Activated B cell treated with CpG ODN at 0.5 μM for 24 hours (primary cell): ENCODE results near the gene CCDC15. TPM values are rescaled to one million over a fixed set of nuclear protein-coding genes. Genes with fewer than 3 reads are reported as not detected.
"Not testable (repeated sequence)": the region's sequence is repeated elsewhere in the genome, so short reads cannot be mapped to it uniquely, and the experiment has no call there.

Experiments
- ATAC-seq: fragments of 200-7000 bp; cut with Tn5 transposase; one replicate; pipeline ENCODE4 v1.10.0; 2021; ENCODE audit warnings: low read depth, mild to moderate bottlenecking, moderate library complexity
- CTCF ChIA-PET: fragments of 350-600 bp; sonication (Branson Sonifier 250); formaldehyde crosslinking; loops from one replicate; lab custom pipeline; 2021; ENCODE audit warnings: antibody characterized with exemption; lab: Charles Lee
- POLR2A ChIA-PET: fragments of 350-600 bp; sonication (Branson Sonifier 250); formaldehyde crosslinking; loops from one replicate; lab custom pipeline; 2021; ENCODE audit warnings: antibody characterized with exemption; lab: Charles Lee
- DNase-seq: peaks from one replicate; pipeline ENCODE4 v3.0.0; 2022
- H3K27ac Mint-ChIP-seq: one replicate; pipeline ENCODE4 v1.8.0; 2020; ENCODE audit warnings: mixed read lengths
- H3K27me3 Mint-ChIP-seq: one replicate; pipeline ENCODE4 v1.8.0; 2021; ENCODE audit warnings: mixed read lengths
- H3K36me3 Mint-ChIP-seq: one replicate; pipeline ENCODE4 v1.8.0; 2021; ENCODE audit warnings: low read depth, mixed read lengths
- H3K4me1 Mint-ChIP-seq: one replicate; pipeline ENCODE4 v1.8.0; 2021; ENCODE audit warnings: mixed read lengths
- H3K4me3 Mint-ChIP-seq: one replicate; pipeline ENCODE4 v1.8.0; 2020; ENCODE audit warnings: mild to moderate bottlenecking, mixed read lengths
- H3K9me3 Mint-ChIP-seq: one replicate; pipeline ENCODE4 v1.8.0; 2020; ENCODE audit warnings: mixed read lengths
- CTCF ChIP-seq: fragments of 200-600 bp; IDR thresholded peaks from one replicate; pipeline ENCODE4 v1.8.0; 2022; ENCODE audit warnings: antibody characterized with exemption, mild to moderate bottlenecking
- intact Hi-C: fragments of 100-400 bp; cut with micrococcal nuclease; formaldehyde crosslinking; loops from one replicate; pipeline ENCODE4 v1.15.1; 2024
- total RNA-seq: library from RNA; stranded (reverse); gene quantifications from 2 replicates; pipeline ENCODE4 v1.2.3, GENCODE V29; 2022

CCDC15 gene
- total RNA-seq, 1 donor from 2014 or later = 0.71 TPM

- Mint-ChIP-seq H3K27ac (peak overlapping the region; percentile 50), H3K36me3 (peaks cover 20% of the 10 kb centered on the region), H3K9me3 (no peaks in the 10 kb centered on the region), H3K4me3 (no peak overlapping the region), H3K27me3 (no peaks in the 10 kb centered on the region), H3K4me1 (peaks cover 2% of the 10 kb centered on the region)
- TF ChIP-seq CTCF = no peak
- ATAC-seq (no peak), DNase-seq (no peak)
- intact Hi-C loops = no loop called here
- POLR2A ChIA-PET = no interaction called here
- CTCF ChIA-PET = no interaction called here
These were observed 131.5 kb downstream of the CCDC15 start for GRCh38 chr11:125085301-125086081.

GRCh38 chr11:125086633-125087296, 132.8 kb downstream of the CCDC15 start:
- intact Hi-C loops = no loop called here
- POLR2A ChIA-PET = interaction anchor here (0.7 kb wide), 1 partner anchor 9 kb away, joined by 3 read pairs; no protein-coding TSS in a partner anchor
- H3K4me1 Mint-ChIP-seq = peaks cover 2% of the 10 kb centered on the region

GRCh38 chr11:125088123-125088522, 134.1 kb downstream of the CCDC15 start:
- intact Hi-C loops = no loop called here
- POLR2A ChIA-PET = interaction anchor here (1.3 kb wide), 1 partner anchor 134 kb away, joined by 3 read pairs; the partner anchor contains the start of gene CCDC15
- Mint-ChIP-seq H3K4me3 (no peak overlapping the region), H3K9me3 (no peaks in the 10 kb centered on the region), H3K27me3 (no peaks in the 10 kb centered on the region), H3K27ac (no peak overlapping the region), H3K4me1 (peaks cover 2% of the 10 kb centered on the region), H3K36me3 (peaks cover 20% of the 10 kb centered on the region)
- CTCF ChIA-PET = interaction anchor here (0.7 kb wide), 1 partner anchor 54 kb away, joined by 3 read pairs; no protein-coding TSS in a partner anchor
- no peak for TF ChIP-seq CTCF
- DNase-seq (no peak), ATAC-seq (no peak)

More at GRCh38 chr11:125086633-125087296, 132.8 kb downstream of the CCDC15 start:
- peaks cover 20% of the 10 kb centered on the region for H3K36me3 Mint-ChIP-seq
- H3K9me3 Mint-ChIP-seq = no peaks in the 10 kb centered on the region
- H3K27me3 Mint-ChIP-seq = no peaks in the 10 kb centered on the region
- no peak overlapping the region for H3K27ac Mint-ChIP-seq
- H3K4me3 Mint-ChIP-seq = no peak overlapping the region
- no peak for TF ChIP-seq CTCF
- DNase-seq (no peak), ATAC-seq (no peak)
- CTCF ChIA-PET = no interaction called here

GRCh38 chr11:125088576-125089455, 134.8 kb downstream of the CCDC15 start:
- peaks cover 2% of the 10 kb centered on the region for H3K4me1 Mint-ChIP-seq
- H3K9me3 Mint-ChIP-seq = no peaks in the 10 kb centered on the region
- no peak for TF ChIP-seq CTCF
- no peaks in the 10 kb centered on the region for H3K27me3 Mint-ChIP-seq
- CTCF ChIA-PET = interaction anchor here (0.7 kb wide), 1 partner anchor 53 kb away, joined by 3 read pairs; no protein-coding TSS in a partner anchor
- ATAC-seq (no peak), DNase-seq (no peak)
- no peak overlapping the region for H3K27ac Mint-ChIP-seq
- H3K36me3 Mint-ChIP-seq = peaks cover 18% of the 10 kb centered on the region
- intact Hi-C loops = loop anchor here (1.0 kb wide), 1 partner anchor 127 kb away; no protein-coding TSS in a partner anchor
- no peak overlapping the region for H3K4me3 Mint-ChIP-seq
- POLR2A ChIA-PET = interaction anchor here (0.8 to 1.3 kb wide), 2 partner anchors 22 to 135 kb away, joined by 3 to 4 read pairs; partner anchors contain the start of gene CCDC15

GRCh38 chr11:125089481-125089880, 135.5 kb downstream of the CCDC15 start:
- peaks cover 19% of the 10 kb centered on the region for H3K36me3 Mint-ChIP-seq
- H3K4me1 Mint-ChIP-seq, H3K4me3 Mint-ChIP-seq, H3K27me3 Mint-ChIP-seq, POLR2A ChIA-PET, H3K9me3 Mint-ChIP-seq, ATAC-seq, DNase-seq, H3K27ac Mint-ChIP-seq: not testable (repeated sequence)
- CTCF ChIA-PET = interaction anchor here (0.9 to 3.2 kb wide), 2 partner anchors 52 to 119 kb away, joined by 3 to 29 read pairs; no protein-coding TSS in a partner anchor
- intact Hi-C loops = loop anchor here (1.0 kb wide), 1 partner anchor 127 kb away; no protein-coding TSS in a partner anchor

GRCh38 chr11:125090151-125090550, 136.1 kb downstream of the CCDC15 start:
- H3K4me1 Mint-ChIP-seq, DNase-seq, ATAC-seq, POLR2A ChIA-PET, H3K4me3 Mint-ChIP-seq, H3K9me3 Mint-ChIP-seq, intact Hi-C loops, H3K27ac Mint-ChIP-seq, H3K27me3 Mint-ChIP-seq: not testable (repeated sequence)
- CTCF ChIA-PET = interaction anchor here (0.9 to 3.2 kb wide), 7 partner anchors 13 to 119 kb away, joined by 3 to 29 read pairs (median 5); no protein-coding TSS in a partner anchor
- peaks cover 22% of the 10 kb centered on the region for H3K36me3 Mint-ChIP-seq
